ENCODE measurements around the gene HNF1B. TPM values are rescaled to one million over a fixed set of nuclear protein-coding genes. Genes with fewer than 3 reads are reported as not detected.

HNF1B gene
- total and polyA plus RNA-seq, 8 donors: 9.6 to 40.6 (median 36.1) TPM

DNA sequence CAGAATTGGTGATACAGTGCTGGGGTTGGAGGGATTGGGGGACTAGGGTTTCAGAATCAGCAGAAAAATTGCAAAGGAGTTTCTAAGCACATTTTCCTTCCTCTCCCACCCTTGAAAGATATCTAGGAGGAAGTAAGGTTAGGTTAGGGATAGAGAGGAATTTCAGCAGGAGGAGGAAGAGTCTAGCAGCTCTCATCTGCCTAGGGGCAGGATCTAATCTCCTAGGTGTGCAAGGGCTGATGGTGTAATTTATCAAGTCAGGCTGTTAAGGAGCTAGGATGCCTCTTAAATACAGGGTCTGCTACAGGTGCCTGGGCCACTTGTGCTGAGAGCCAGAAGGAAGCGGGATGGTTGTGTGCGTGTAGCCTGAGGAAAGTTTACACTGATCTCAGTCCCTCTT lies 1.8 kb upstream of the HNF1B start:
- TF ChIP-seq, protein P1, sequence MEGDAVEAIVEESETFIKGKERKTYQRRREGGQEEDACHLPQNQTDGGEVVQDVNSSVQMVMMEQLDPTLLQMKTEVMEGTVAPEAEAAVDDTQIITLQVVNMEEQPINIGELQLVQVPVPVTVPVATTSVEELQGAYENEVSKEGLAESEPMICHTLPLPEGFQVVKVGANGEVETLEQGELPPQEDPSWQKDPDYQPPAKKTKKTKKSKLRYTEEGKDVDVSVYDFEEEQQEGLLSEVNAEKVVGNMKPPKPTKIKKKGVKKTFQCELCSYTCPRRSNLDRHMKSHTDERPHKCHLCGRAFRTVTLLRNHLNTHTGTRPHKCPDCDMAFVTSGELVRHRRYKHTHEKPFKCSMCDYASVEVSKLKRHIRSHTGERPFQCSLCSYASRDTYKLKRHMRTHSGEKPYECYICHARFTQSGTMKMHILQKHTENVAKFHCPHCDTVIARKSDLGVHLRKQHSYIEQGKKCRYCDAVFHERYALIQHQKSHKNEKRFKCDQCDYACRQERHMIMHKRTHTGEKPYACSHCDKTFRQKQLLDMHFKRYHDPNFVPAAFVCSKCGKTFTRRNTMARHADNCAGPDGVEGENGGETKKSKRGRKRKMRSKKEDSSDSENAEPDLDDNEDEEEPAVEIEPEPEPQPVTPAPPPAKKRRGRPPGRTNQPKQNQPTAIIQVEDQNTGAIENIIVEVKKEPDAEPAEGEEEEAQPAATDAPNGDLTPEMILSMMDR (IDR thresholded peaks at IDR 0.05): no peak
- Histone ChIP-seq H3K9me3 (no peaks in the 10 kb centered on the region), H3K27ac (no peak overlapping the region), H3K36me3 (no peaks in the 10 kb centered on the region), H3K4me3 (peak overlapping the region; percentile 30 to 33), H3K27me3 (peaks cover 46 to 84% of the 10 kb centered on the region in 2 donors), H3K4me1 (peaks cover 4 to 40% of the 10 kb centered on the region in 2 donors)
- DNase-seq: no peak
- no peak for ATAC-seq
- intact Hi-C loops (cut with DNase I): no loop called here

DNA sequence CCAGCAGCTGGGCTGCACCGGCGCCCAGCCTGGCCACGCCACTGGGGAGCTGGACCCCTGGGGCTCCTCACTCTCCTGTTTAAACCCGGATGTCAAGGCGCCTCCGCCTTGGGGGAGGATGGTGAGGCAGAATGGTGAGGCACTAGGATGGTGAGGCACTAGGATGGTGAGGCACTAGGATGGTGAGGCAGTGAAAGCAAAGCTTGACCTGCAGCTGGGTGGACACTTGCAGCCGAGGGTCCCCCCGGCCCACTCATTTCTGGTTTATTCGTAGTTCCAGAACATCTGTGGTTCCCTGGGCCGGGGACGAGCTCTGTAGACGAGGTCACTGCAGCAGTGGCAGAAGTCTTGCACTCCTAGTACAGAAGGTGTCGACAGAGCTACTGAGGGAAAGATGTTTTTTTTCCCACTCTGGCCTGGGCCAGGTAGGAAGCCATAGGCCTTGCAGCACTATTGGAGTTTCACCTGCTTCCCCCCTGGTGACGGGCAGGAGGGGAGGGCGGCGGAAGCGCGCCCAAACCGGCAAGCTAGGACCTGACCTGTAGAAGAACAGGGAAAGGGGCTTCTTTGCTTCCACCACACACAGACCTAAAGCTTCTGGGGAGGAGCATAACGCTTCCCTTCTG lies 1.1 kb upstream of the HNF1B start:
- peak overlapping the region; percentile 30 to 33 for H3K4me3 ChIP-seq
- H3K27me3 ChIP-seq: peaks cover 53 to 91% of the 10 kb centered on the region in 2 donors
- no peaks in the 10 kb centered on the region for H3K36me3 ChIP-seq
- H3K4me1 ChIP-seq: peaks cover 4 to 42% of the 10 kb centered on the region in 2 donors
- no peaks in the 10 kb centered on the region for H3K9me3 ChIP-seq
- H3K27ac ChIP-seq: peak overlapping the region; percentile 68 to 76
- DNase-seq (no peak), ATAC-seq (peak; percentile 1)
- TF ChIP-seq, protein P1 (IDR thresholded peaks at IDR 0.05): no peak
- intact Hi-C loops (cut with DNase I): no loop called here

DNA sequence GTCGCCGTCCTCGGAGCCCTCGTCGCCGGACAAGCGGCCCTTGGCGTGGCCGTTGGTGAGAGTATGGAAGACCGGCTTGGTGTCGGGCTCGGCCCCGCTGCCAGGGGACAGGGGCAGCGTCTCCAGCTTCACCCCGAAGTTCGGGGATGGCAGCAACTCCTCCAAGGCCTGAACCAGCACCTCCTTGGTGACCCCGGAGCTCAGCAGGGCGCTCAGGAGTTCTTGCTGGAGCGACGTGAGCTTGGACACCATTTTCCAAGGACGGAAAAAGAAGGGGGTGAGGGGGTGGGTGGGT lies 279 bp downstream of the HNF1B start:
- ATAC-seq (peak; percentile 18), DNase-seq (no peak)
- TF ChIP-seq, protein P1 (IDR thresholded peaks at IDR 0.05): no peak
- peaks cover 4 to 42% of the 10 kb centered on the region in 2 donors for H3K4me1 ChIP-seq
- peak overlapping the region; percentile 68 to 76 for H3K27ac ChIP-seq
- no peaks in the 10 kb centered on the region for H3K9me3 ChIP-seq
- H3K4me3 ChIP-seq: peak overlapping the region; percentile 30 to 33
- H3K27me3 ChIP-seq: peaks cover 67 to 100% of the 10 kb centered on the region in 2 donors
- no peaks in the 10 kb centered on the region for H3K36me3 ChIP-seq
- intact Hi-C loops (cut with DNase I): no loop called here

DNA sequence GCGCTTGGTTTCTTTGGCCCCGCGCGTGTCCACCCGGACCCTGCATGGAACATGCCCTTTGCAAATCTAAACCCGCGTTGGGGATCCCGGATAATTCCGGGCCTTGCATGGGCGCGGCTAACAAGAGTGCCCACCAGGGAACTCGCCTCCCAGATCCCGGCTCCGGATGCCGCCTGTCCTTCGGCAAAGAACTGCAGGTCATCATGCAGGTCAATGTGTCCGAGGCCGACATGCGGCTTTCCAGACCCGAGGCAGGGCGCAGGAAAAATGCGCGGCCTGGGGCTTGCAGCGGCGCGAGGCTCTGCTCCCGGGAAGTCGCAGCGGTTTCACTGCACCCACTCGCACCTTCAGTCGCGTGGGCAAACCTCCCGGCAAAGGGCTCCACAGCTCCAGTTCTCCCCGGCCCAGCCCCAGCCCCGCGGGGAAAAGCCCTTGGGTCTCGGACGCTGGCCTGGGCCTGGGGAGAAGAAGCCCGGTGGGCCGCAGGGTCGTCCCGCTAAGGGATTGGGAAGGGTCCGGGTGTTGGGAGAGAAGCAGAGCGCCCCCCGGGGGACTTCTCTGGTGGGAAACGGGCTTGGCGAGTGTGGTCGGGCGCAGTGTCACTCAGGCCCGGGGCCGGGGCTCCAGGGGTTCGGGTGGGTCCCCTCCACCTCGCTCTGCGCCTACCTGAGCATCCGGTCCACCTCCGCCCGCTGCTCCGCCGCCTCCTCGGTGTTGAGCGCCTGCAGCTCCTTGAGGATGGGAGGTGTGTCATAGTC lies 805 bp downstream of the HNF1B start:
- H3K27me3 ChIP-seq: peaks cover 72 to 100% of the 10 kb centered on the region in 2 donors
- peak overlapping the region; percentile 30 to 33 for H3K4me3 ChIP-seq
- peak in 2 of 4 donors; percentile 33 to 83 for DNase-seq
- ATAC-seq: peak; percentile 40
- no peaks in the 10 kb centered on the region for H3K9me3 ChIP-seq
- H3K4me1 ChIP-seq: peaks cover 4 to 42% of the 10 kb centered on the region in 2 donors
- H3K36me3 ChIP-seq: no peaks in the 10 kb centered on the region
- intact Hi-C loops (cut with DNase I): no loop called here
- H3K27ac ChIP-seq: peak overlapping the region; percentile 68 to 76
- TF ChIP-seq, protein P1 (IDR thresholded peaks at IDR 0.05): no peak

DNA sequence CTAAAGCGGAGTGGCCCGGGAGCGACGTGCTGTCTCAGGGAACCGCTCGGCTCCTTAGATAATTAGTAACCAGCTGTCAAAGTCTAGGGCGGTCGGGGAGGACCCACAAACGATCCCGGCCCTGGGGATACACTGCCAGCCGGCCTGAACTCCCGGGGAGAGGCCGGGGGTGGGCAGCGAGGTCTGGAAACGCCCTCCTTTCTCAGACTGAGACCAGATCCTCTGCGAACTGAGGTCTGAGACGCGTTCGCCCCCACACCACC lies 1.3 kb downstream of the HNF1B start:
- no peak for DNase-seq
- intact Hi-C loops (cut with DNase I): no loop called here
- H3K9me3 ChIP-seq: no peaks in the 10 kb centered on the region
- peaks cover 74 to 100% of the 10 kb centered on the region in 2 donors for H3K27me3 ChIP-seq
- H3K4me3 ChIP-seq: peak overlapping the region; percentile 30 to 33
- ATAC-seq: peak; percentile 15
- no peaks in the 10 kb centered on the region for H3K36me3 ChIP-seq
- H3K4me1 ChIP-seq: peaks cover 4 to 42% of the 10 kb centered on the region in 2 donors
- TF ChIP-seq, protein P1 (IDR thresholded peaks at IDR 0.05): no peak
- peak overlapping the region; percentile 68 to 76 for H3K27ac ChIP-seq
